ENCODE measurements around the gene ANKRD13B.

GRCh38 chr17:29562615-29563014 is 30.3 kb upstream of the ANKRD13B start:
- TF ChIP-seq CTCF (IDR thresholded peaks at IDR 0.05) = no peak
- no peak for TF ChIP-seq MAX (CRISPR knock-in tag; IDR thresholded peaks at IDR 0.05)
- no peak for TF ChIP-seq AR (CRISPR knock-in tag; IDR thresholded peaks at IDR 0.05)

Data from WTC11 (cell line).